Measurements from ENCODE around the gene THBS2. TPM values are rescaled to one million over a fixed set of nuclear protein-coding genes. Genes with fewer than 3 reads are reported as not detected.

The THBS2 gene
- total RNA-seq, 1 donor from 2014 or later, result 0.13 TPM

GRCh38 chr6:169293196-169293595 lies 39.5 kb upstream of the THBS2 start:
- no peak overlapping the region for H2AFZ ChIP-seq (replicated peaks)
- H3K27me3 ChIP-seq, result no peaks in the 10 kb centered on the region
- no peaks in the 10 kb centered on the region for H3K79me2 ChIP-seq (ENCODE audit: low read depth)
- DNase-seq (ENCODE audit: low spot score), result no peak
- H3K4me2 ChIP-seq, result no peak overlapping the region
- Mint-ChIP-seq H3K4me1 (peaks cover 13% of the 10 kb centered on the region), H3K9me3 (peaks cover 7% of the 10 kb centered on the region), H3K36me3 (no peaks in the 10 kb centered on the region), H3K4me3 (no peak overlapping the region), H3K27ac (no peak overlapping the region), H3K27me3 (ENCODE audit: insufficient read depth, low read depth) (peaks cover 4% of the 10 kb centered on the region)
- no peak overlapping the region for H3K4me3 ChIP-seq
- no peaks in the 10 kb centered on the region for H3F3A ChIP-seq (ENCODE audit: low read depth)
- H4K20me1 ChIP-seq (ENCODE audit: low read depth), result no peaks in the 10 kb centered on the region
- H3K36me3 ChIP-seq, result no peaks in the 10 kb centered on the region
- TF ChIP-seq EZH2 (IDR thresholded peaks at IDR 0.05), result no peak
- no peak for TF ChIP-seq EZH2phosphoT487 (IDR thresholded peaks at IDR 0.05)
- TF ChIP-seq CTCF (IDR thresholded peaks at IDR 0.05), result no peak
- no peaks in the 10 kb centered on the region for H3K4me1 ChIP-seq
- H3K9me3 ChIP-seq (ENCODE audit: low read depth), result no peaks in the 10 kb centered on the region
- H3K9ac ChIP-seq, result no peak overlapping the region
- H3K27ac ChIP-seq, result no peak overlapping the region

GRCh38 chr6:169292338-169293124 lies 38.9 kb upstream of the THBS2 start:
- Histone ChIP-seq H3K79me2 (ENCODE audit: low read depth) (no peaks in the 10 kb centered on the region), H3K36me3 (no peaks in the 10 kb centered on the region), H3K4me2 (no peak overlapping the region), H3F3A (ENCODE audit: low read depth) (no peaks in the 10 kb centered on the region), H2AFZ (replicated peaks) (no peak overlapping the region), H3K27ac (no peak overlapping the region), H3K27me3 (no peaks in the 10 kb centered on the region), H3K4me1 (no peaks in the 10 kb centered on the region), H3K9me3 (ENCODE audit: low read depth) (no peaks in the 10 kb centered on the region), H3K9ac (no peak overlapping the region), H4K20me1 (ENCODE audit: low read depth) (no peaks in the 10 kb centered on the region), H3K4me3 (no peak overlapping the region)
- Mint-ChIP-seq H3K9me3 (peaks cover 7% of the 10 kb centered on the region), H3K27me3 (ENCODE audit: insufficient read depth, low read depth) (peaks cover 4% of the 10 kb centered on the region), H3K36me3 (no peaks in the 10 kb centered on the region), H3K27ac (peak overlapping the region; percentile 9), H3K4me3 (no peak overlapping the region), H3K4me1 (peaks cover 13% of the 10 kb centered on the region)
- TF ChIP-seq CTCF (IDR thresholded peaks at IDR 0.05) (no peak), EZH2phosphoT487 (IDR thresholded peaks at IDR 0.05) (no peak), EZH2 (IDR thresholded peaks at IDR 0.05) (no peak)
- no peak for DNase-seq (ENCODE audit: low spot score)

GRCh38 chr6:169291646-169292337 lies 38.1 kb upstream of the THBS2 start:
- Histone ChIP-seq H4K20me1 (ENCODE audit: low read depth) (no peaks in the 10 kb centered on the region), H3K27me3 (no peaks in the 10 kb centered on the region), H3K27ac (no peak overlapping the region), H3K9ac (no peak overlapping the region), H3F3A (ENCODE audit: low read depth) (no peaks in the 10 kb centered on the region), H3K9me3 (ENCODE audit: low read depth) (no peaks in the 10 kb centered on the region), H2AFZ (replicated peaks) (no peak overlapping the region), H3K4me3 (no peak overlapping the region), H3K4me2 (no peak overlapping the region), H3K4me1 (no peaks in the 10 kb centered on the region), H3K36me3 (no peaks in the 10 kb centered on the region), H3K79me2 (ENCODE audit: low read depth) (no peaks in the 10 kb centered on the region)
- Mint-ChIP-seq H3K27ac (peak overlapping the region; percentile 9), H3K4me3 (no peak overlapping the region), H3K36me3 (no peaks in the 10 kb centered on the region), H3K27me3 (ENCODE audit: insufficient read depth, low read depth) (peaks cover 4% of the 10 kb centered on the region), H3K4me1 (peaks cover 13% of the 10 kb centered on the region), H3K9me3 (peaks cover 7% of the 10 kb centered on the region)
- no peak for DNase-seq (ENCODE audit: low spot score)
- TF ChIP-seq CTCF (IDR thresholded peaks at IDR 0.05) (no peak), EZH2 (IDR thresholded peaks at IDR 0.05) (no peak), EZH2phosphoT487 (IDR thresholded peaks at IDR 0.05) (no peak)
